Body of pancreas (tissue), 4 donors: Measurements from ENCODE around the gene FAM114A1. TPM values are rescaled to one million over a fixed set of nuclear protein-coding genes. Genes with fewer than 3 reads are reported as not detected.

Experiments used
- ATAC-seq: fragments of 150-250 bp; one replicate; pipeline ENCODE4 v1.9.1; 2016
- DNase-seq, 4 donors: peaks; one replicate each; pipeline ENCODE4 v3.0.0-alpha.2; 2019
- H3K27ac ChIP-seq, 4 donors: fragments of 200-600 bp; sonication (generic); 1 replicate in 3 of 4; 2 replicates in 1 of 4; pipeline versions ENCODE4 v1.5.1 to v1.6.1; 2016 to 2019; ENCODE audit warnings: mild to moderate bottlenecking in 1 of 4, mixed read lengths in 1 of 4, moderate library complexity in 1 of 4
- H3K27me3 ChIP-seq, 2 donors: fragments of 200-600 bp; sonication (generic); one replicate each; pipeline ENCODE4 v1.6.0; 2016; ENCODE audit warnings: mild to moderate bottlenecking in 1 of 2
- H3K36me3 ChIP-seq, 2 donors: fragments of 200-600 bp; sonication (generic); replicated peaks in 1 of 2; 2 replicates each; pipeline ENCODE4 v1.5.1; 2016; ENCODE audit warnings: low read depth in 2 of 2; ENCODE audit not compliant: insufficient read depth in 1 of 2
- H3K4me1 ChIP-seq: fragments of 200-600 bp; sonication (generic); one replicate; pipeline ENCODE4 v1.6.0; 2016
- H3K4me3 ChIP-seq, 2 donors: fragments of 200-600 bp; sonication (generic); 1 replicate in 1 of 2; 2 replicates in 1 of 2; pipeline ENCODE4 v1.5.1; 2016 to 2019
- H3K9me3 ChIP-seq, 3 donors: fragments of 200-600 bp; sonication (generic); 1 replicate in 2 of 3; 2 replicates in 1 of 3; pipeline ENCODE4 v1.5.1; 2016
- POLR2A ChIP-seq, 3 donors: fragments of 450-650 bp; IDR thresholded peaks; one replicate each; pipeline ENCODE4 v1.6.1; 2016; ENCODE audit warnings: antibody characterized with exemption in 3 of 3, mild to moderate bottlenecking in 2 of 3
- WGBS, 2 donors: methylation state at CpG; one replicate each; pipeline ENCODE4 v1.1.5; 2017; 5-methylcytosine and 5-hydroxymethylcytosine counted together
- intact Hi-C: fragments of 100-400 bp; cut with DNase I; formaldehyde crosslinking; loops from one replicate; pipeline ENCODE4 v1.15.1; 2023
- total RNA-seq, 2 donors: library from RNA; depleted of rRNA; stranded (reverse); fragments of >200 nt; gene quantifications; one replicate each; pipeline ENCODE4 v1.1.0, GENCODE V29; 2016
- TF ChIP-seq, protein P1 (sequence below), 7 experiments: fragments of 450-650 bp in 4 of 7; fragments of 200-600 bp in 3 of 7; sonication (generic) in 3 of 7; IDR thresholded peaks; one replicate each; pipeline ENCODE4 v1.5.1; 2016 to 2019; ENCODE audit warnings: antibody characterized with exemption in 7 of 7

The FAM114A1 gene
- total RNA-seq, 2 donors from 2014 or later = 30.6 to 43.2 TPM

DNA sequence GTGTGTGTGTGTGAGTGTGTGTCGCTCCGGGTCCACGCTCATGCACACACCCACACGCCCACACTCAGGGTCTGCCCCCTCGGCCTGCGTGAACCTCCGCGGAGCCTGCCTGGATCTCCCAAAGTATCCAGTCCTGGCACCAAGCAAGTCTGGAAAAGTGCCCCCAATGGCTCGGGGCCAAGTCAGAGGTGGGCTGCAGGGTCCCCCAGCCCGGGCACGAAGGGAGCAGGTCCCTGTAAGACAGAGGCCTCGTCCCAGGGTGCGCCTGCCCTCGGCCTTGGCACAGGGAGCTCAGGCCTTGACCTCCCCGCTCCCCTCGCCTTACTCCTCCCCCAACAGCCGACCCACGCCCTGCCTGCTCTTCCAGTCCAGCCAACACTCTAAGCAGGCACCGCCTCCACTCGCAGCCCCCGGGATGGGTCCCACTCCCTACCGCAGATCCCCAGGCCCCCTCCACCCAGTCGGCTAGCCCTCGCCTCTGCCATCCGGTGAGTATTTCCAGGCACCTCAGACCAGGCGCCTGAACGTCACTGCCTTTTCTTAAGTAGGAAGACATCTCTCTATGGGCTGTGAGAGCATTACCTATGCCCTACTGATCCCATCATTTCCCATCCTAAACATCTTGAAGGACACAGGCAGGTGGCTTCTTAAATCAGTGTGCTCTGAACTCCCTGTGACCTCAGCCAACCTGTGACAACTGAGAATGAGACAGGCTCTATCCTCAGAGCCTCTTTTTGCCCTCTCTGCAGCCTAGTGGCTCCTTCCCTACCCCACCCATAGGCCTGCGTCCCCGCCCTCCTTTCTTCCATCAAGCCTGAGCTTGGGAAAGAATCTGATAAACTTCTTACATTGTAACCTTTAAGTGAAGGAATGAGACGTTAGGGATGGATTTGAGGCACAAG lies 704 bp downstream of the FAM114A1 start:
- peaks cover 45% of the 10 kb centered on the region for H3K4me1 ChIP-seq
- H3K27me3 ChIP-seq = no peaks in the 10 kb centered on the region
- no peaks in the 10 kb centered on the region for H3K36me3 ChIP-seq
- ATAC-seq (peak; percentile 28), DNase-seq (peak; percentile 42 to 51 (median 50))
- 11 to 30% methylated on average over 3 to 30 of the region's 30 CpGs for WGBS, 2 donors
- intact Hi-C loops = no loop called here
- H3K4me3 ChIP-seq = peak overlapping the region; percentile 59 to 68
- H3K9me3 ChIP-seq = no peaks in the 10 kb centered on the region
- TF ChIP-seq POLR2A (IDR thresholded peaks at IDR 0.05) = no peak
- TF ChIP-seq, protein P1, sequence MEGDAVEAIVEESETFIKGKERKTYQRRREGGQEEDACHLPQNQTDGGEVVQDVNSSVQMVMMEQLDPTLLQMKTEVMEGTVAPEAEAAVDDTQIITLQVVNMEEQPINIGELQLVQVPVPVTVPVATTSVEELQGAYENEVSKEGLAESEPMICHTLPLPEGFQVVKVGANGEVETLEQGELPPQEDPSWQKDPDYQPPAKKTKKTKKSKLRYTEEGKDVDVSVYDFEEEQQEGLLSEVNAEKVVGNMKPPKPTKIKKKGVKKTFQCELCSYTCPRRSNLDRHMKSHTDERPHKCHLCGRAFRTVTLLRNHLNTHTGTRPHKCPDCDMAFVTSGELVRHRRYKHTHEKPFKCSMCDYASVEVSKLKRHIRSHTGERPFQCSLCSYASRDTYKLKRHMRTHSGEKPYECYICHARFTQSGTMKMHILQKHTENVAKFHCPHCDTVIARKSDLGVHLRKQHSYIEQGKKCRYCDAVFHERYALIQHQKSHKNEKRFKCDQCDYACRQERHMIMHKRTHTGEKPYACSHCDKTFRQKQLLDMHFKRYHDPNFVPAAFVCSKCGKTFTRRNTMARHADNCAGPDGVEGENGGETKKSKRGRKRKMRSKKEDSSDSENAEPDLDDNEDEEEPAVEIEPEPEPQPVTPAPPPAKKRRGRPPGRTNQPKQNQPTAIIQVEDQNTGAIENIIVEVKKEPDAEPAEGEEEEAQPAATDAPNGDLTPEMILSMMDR (IDR thresholded peaks at IDR 0.05) = no peak
- peak overlapping the region; percentile 82 to 95 (median 93) for H3K27ac ChIP-seq

DNA sequence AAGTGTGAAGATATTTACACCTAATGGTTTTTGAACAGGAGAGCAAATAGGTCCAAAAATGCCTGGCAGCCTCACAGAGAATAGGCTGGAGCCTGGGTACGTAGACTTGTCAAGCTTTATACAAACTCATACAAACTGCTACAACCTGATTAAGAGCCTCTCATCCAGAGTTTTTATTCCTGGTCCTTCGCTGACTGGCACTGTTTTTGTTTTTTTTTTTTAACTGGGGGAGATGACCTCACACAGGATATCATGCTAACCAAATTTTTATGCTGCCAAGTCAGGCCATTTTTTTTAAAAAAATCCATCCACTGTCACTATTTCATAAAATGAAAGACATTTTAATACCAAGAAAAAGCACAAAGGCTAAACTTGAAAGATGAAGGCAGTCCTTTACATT lies 1.9 kb downstream of the FAM114A1 start:
- Histone ChIP-seq H3K27me3 (no peaks in the 10 kb centered on the region), H3K36me3 (no peaks in the 10 kb centered on the region), H3K4me3 (no peak overlapping the region), H3K27ac (peak overlapping the region in 3 of 4 donors; percentile 82 to 94 (median 92)), H3K9me3 (no peaks in the 10 kb centered on the region), H3K4me1 (peaks cover 55% of the 10 kb centered on the region)
- DNase-seq = no peak
- TF ChIP-seq POLR2A (IDR thresholded peaks at IDR 0.05) = no peak
- TF ChIP-seq, protein P1 (IDR thresholded peaks at IDR 0.05) = no peak
- ATAC-seq = no peak
- WGBS, 2 donors = 48 to 49% methylated on average over 2 of the region's 2 CpGs
- intact Hi-C loops = no loop called here

DNA sequence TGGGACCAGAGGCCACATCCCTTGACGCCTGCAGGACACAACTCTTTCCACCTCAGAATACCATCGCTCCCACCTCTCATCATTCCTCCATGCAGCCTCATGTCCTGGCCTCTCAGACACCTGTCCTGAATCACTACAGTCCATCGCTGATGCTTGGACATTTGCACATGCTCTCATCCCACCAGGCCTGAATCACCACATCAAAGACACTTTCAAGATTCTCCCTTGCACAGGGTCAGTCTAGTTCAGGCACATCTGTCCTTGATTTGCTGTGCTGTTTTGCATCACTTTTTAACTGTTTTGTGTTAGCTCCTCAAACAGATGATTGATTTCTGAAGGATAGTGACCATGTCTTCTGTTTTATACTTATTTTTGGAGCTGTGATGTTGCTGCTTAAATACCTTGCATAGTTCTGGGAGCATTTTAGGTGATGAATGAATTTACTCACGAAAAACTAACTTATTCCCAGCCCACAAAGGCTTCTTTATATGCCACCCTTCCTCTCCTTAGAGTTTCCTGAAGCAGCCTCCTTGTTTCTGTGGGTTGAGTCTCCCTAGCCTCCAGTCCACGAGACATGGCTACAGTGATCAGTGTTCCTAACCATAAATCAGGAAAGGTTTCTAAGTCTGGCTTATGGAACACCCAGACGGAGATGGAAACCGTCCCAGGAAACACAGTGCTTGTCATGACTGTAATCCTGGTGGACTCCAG lies 2.6 kb downstream of the FAM114A1 start:
- H3K4me3 ChIP-seq = no peak overlapping the region
- H3K9me3 ChIP-seq = no peaks in the 10 kb centered on the region
- 71 to 77% methylated on average over 7 of the region's 7 CpGs for WGBS, 2 donors
- TF ChIP-seq, protein P1 (IDR thresholded peaks at IDR 0.05) = no peak
- TF ChIP-seq POLR2A (IDR thresholded peaks at IDR 0.05) = no peak
- DNase-seq (no peak), ATAC-seq (no peak)
- H3K27ac ChIP-seq = no peak overlapping the region
- H3K27me3 ChIP-seq = no peaks in the 10 kb centered on the region
- intact Hi-C loops = no loop called here
- no peaks in the 10 kb centered on the region for H3K36me3 ChIP-seq
- peaks cover 54% of the 10 kb centered on the region for H3K4me1 ChIP-seq

DNA sequence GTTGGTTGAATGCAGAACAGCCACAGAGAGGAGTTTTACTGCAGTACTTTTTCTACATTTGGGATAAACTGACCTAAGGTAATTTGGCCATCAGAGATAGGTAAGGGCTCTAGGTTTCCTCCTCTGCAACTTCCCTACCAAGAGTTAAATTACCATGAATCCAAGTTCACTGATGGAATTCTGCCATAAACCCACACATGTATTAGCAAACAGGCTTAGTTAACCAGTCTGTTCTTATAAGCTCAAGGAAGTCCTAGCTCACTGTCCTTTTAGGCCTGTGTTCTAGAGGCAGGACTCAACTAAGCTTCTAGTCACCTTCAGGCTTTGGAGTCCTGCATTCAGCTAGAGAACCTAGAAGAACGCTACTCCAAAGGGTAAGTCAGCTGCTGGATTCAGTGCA lies 4.0 kb downstream of the FAM114A1 start:
- TF ChIP-seq POLR2A (IDR thresholded peaks at IDR 0.05) = no peak
- TF ChIP-seq, protein P1 (IDR thresholded peaks at IDR 0.05) = no peak
- H3K4me1 ChIP-seq = peaks cover 48% of the 10 kb centered on the region
- no peak overlapping the region for H3K4me3 ChIP-seq
- no peaks in the 10 kb centered on the region for H3K36me3 ChIP-seq
- 44 to 45% methylated on average over 1 of the region's 1 CpG for WGBS, 2 donors
- ATAC-seq (no peak), DNase-seq (no peak)
- peak overlapping the region in 3 of 4 donors; percentile 18 to 71 (median 67) for H3K27ac ChIP-seq
- H3K9me3 ChIP-seq = no peaks in the 10 kb centered on the region
- no peaks in the 10 kb centered on the region for H3K27me3 ChIP-seq
- intact Hi-C loops = no loop called here
